ENCODE measurements around the gene BAZ2B. TPM values are rescaled to one million over a fixed set of nuclear protein-coding genes. Genes with fewer than 3 reads are reported as not detected.

BAZ2B gene
- total RNA-seq, 2 donors from 2014 or later = 16.8 to 19.7 TPM

GRCh38 chr2:159456500-159457426, 159.6 kb downstream of the BAZ2B start:
- H3K27me3 Mint-ChIP-seq (ENCODE audit: low read depth) = no peaks in the 10 kb centered on the region
- H3K36me3 Mint-ChIP-seq (ENCODE audit: insufficient read depth in 2 of 2) = no peaks in the 10 kb centered on the region
- peaks cover 21% of the 10 kb centered on the region for H3K4me1 Mint-ChIP-seq (ENCODE audit: low read depth)
- peak overlapping the region in 1 of 2 donors; percentile 37 for H3K4me3 Mint-ChIP-seq
- H3K9me3 Mint-ChIP-seq = no peaks in the 10 kb centered on the region
- no peak for DNase-seq
- H3K27ac Mint-ChIP-seq = no peak overlapping the region
- ATAC-seq (replicated peaks in 1 of 2) = peak in 1 of 2 donors; percentile 25

GRCh38 chr2:159455330-159455918, 160.9 kb downstream of the BAZ2B start:
- Mint-ChIP-seq H3K27ac (no peak overlapping the region), H3K36me3 (ENCODE audit: insufficient read depth in 2 of 2) (no peaks in the 10 kb centered on the region), H3K4me1 (ENCODE audit: low read depth) (peaks cover 21% of the 10 kb centered on the region)

GRCh38 chr2:159454185-159454584, 162.2 kb downstream of the BAZ2B start:
- Mint-ChIP-seq H3K4me1 (ENCODE audit: low read depth) (peaks cover 21% of the 10 kb centered on the region), H3K4me3 (no peak overlapping the region), H3K36me3 (ENCODE audit: insufficient read depth in 2 of 2) (no peaks in the 10 kb centered on the region), H3K9me3 (no peaks in the 10 kb centered on the region), H3K27me3 (ENCODE audit: low read depth) (no peaks in the 10 kb centered on the region), H3K27ac (no peak overlapping the region)
- DNase-seq (no peak), ATAC-seq (replicated peaks in 1 of 2) (no peak)

More at GRCh38 chr2:159455330-159455918, 160.9 kb downstream of the BAZ2B start:
- Mint-ChIP-seq H3K9me3 (no peaks in the 10 kb centered on the region), H3K27me3 (ENCODE audit: low read depth) (no peaks in the 10 kb centered on the region), H3K4me3 (no peak overlapping the region)
- no peak for DNase-seq
- peak in 1 of 2 donors; percentile 47 for ATAC-seq (replicated peaks in 1 of 2)

GRCh38 chr2:159450180-159450579, 166.2 kb downstream of the BAZ2B start:
- Mint-ChIP-seq H3K4me1 (ENCODE audit: low read depth) (peaks cover 6% of the 10 kb centered on the region), H3K27ac (no peak overlapping the region), H3K9me3 (no peaks in the 10 kb centered on the region), H3K36me3 (ENCODE audit: insufficient read depth in 2 of 2) (peaks cover 2 to 5% of the 10 kb centered on the region in 2 donors), H3K4me3 (no peak overlapping the region), H3K27me3 (ENCODE audit: low read depth) (no peaks in the 10 kb centered on the region)
- no peak for DNase-seq
- no peak for ATAC-seq (replicated peaks in 1 of 2)

- ATAC-seq (replicated peaks in 1 of 2) = no peak
- DNase-seq = no peak
- no peaks in the 10 kb centered on the region for H3K27me3 Mint-ChIP-seq (ENCODE audit: low read depth)
- no peaks in the 10 kb centered on the region for H3K9me3 Mint-ChIP-seq
- no peak overlapping the region for H3K4me3 Mint-ChIP-seq
- H3K4me1 Mint-ChIP-seq (ENCODE audit: low read depth) = peaks cover 5% of the 10 kb centered on the region
- H3K36me3 Mint-ChIP-seq (ENCODE audit: insufficient read depth in 2 of 2) = peaks cover 2 to 5% of the 10 kb centered on the region in 2 donors
- H3K27ac Mint-ChIP-seq = no peak overlapping the region
These were observed 166.7 kb downstream of the BAZ2B start for GRCh38 chr2:159449504-159450124.

GRCh38 chr2:159446817-159447216, 169.5 kb downstream of the BAZ2B start:
- Mint-ChIP-seq H3K4me1 (ENCODE audit: low read depth) (peaks cover 5% of the 10 kb centered on the region), H3K4me3 (no peak overlapping the region), H3K9me3 (no peaks in the 10 kb centered on the region), H3K36me3 (ENCODE audit: insufficient read depth in 2 of 2) (peaks cover 2 to 5% of the 10 kb centered on the region in 2 donors), H3K27ac (no peak overlapping the region), H3K27me3 (ENCODE audit: low read depth) (no peaks in the 10 kb centered on the region)
- no peak for DNase-seq
- no peak for ATAC-seq (replicated peaks in 1 of 2)

GRCh38 chr2:159446201-159446600, 170.1 kb downstream of the BAZ2B start:
- peaks cover 5% of the 10 kb centered on the region for H3K4me1 Mint-ChIP-seq (ENCODE audit: low read depth)
- DNase-seq (no peak), ATAC-seq (replicated peaks in 1 of 2) (no peak)
- peaks cover 2 to 5% of the 10 kb centered on the region in 2 donors for H3K36me3 Mint-ChIP-seq (ENCODE audit: insufficient read depth in 2 of 2)
- H3K27ac Mint-ChIP-seq = no peak overlapping the region
- no peaks in the 10 kb centered on the region for H3K9me3 Mint-ChIP-seq
- no peaks in the 10 kb centered on the region for H3K27me3 Mint-ChIP-seq (ENCODE audit: low read depth)
- H3K4me3 Mint-ChIP-seq = no peak overlapping the region

GRCh38 chr2:159445307-159445706, 171.0 kb downstream of the BAZ2B start:
- Mint-ChIP-seq H3K27me3 (ENCODE audit: low read depth) (no peaks in the 10 kb centered on the region), H3K27ac (peak overlapping the region; percentile 79), H3K4me1 (ENCODE audit: low read depth) (peaks cover 5% of the 10 kb centered on the region), H3K36me3 (ENCODE audit: insufficient read depth in 2 of 2) (peaks cover 2 to 7% of the 10 kb centered on the region in 2 donors), H3K4me3 (no peak overlapping the region), H3K9me3 (no peaks in the 10 kb centered on the region)
- DNase-seq = peak; percentile 2 to 12
- ATAC-seq (replicated peaks in 1 of 2) = peak; percentile 76 to 80

- DNase-seq = no peak
- peak overlapping the region; percentile 79 for H3K27ac Mint-ChIP-seq
- peaks cover 2 to 7% of the 10 kb centered on the region in 2 donors for H3K36me3 Mint-ChIP-seq (ENCODE audit: insufficient read depth in 2 of 2)
- no peaks in the 10 kb centered on the region for H3K27me3 Mint-ChIP-seq (ENCODE audit: low read depth)
- no peak for ATAC-seq (replicated peaks in 1 of 2)
- no peaks in the 10 kb centered on the region for H3K9me3 Mint-ChIP-seq
- no peak overlapping the region for H3K4me3 Mint-ChIP-seq
- peaks cover 5% of the 10 kb centered on the region for H3K4me1 Mint-ChIP-seq (ENCODE audit: low read depth)
These were observed 171.6 kb downstream of the BAZ2B start for GRCh38 chr2:159444754-159445153.

- Mint-ChIP-seq H3K4me3 (no peak overlapping the region), H3K4me1 (ENCODE audit: low read depth) (peaks cover 5% of the 10 kb centered on the region), H3K27ac (no peak overlapping the region), H3K9me3 (no peaks in the 10 kb centered on the region), H3K36me3 (ENCODE audit: insufficient read depth in 2 of 2) (peaks cover 2 to 10% of the 10 kb centered on the region in 2 donors), H3K27me3 (ENCODE audit: low read depth) (no peaks in the 10 kb centered on the region)
- DNase-seq (no peak), ATAC-seq (replicated peaks in 1 of 2) (no peak)
These were observed 174.0 kb downstream of the BAZ2B start for GRCh38 chr2:159442159-159442852.

- ATAC-seq (replicated peaks in 1 of 2) = no peak
- Mint-ChIP-seq H3K27me3 (ENCODE audit: low read depth) (no peaks in the 10 kb centered on the region), H3K4me3 (no peak overlapping the region)
These were observed 175.2 kb downstream of the BAZ2B start for GRCh38 chr2:159441182-159441581.

GRCh38 chr2:159439421-159439820, 176.9 kb downstream of the BAZ2B start:
- H3K27ac Mint-ChIP-seq = no peak overlapping the region
- DNase-seq (no peak), ATAC-seq (replicated peaks in 1 of 2) (no peak)
- no peak overlapping the region for H3K4me3 Mint-ChIP-seq
- H3K36me3 Mint-ChIP-seq (ENCODE audit: insufficient read depth in 2 of 2) = peaks cover 0 to 5% of the 10 kb centered on the region in 2 donors
- no peaks in the 10 kb centered on the region for H3K27me3 Mint-ChIP-seq (ENCODE audit: low read depth)
- H3K4me1 Mint-ChIP-seq (ENCODE audit: low read depth) = no peaks in the 10 kb centered on the region
- H3K9me3 Mint-ChIP-seq = no peaks in the 10 kb centered on the region

More at GRCh38 chr2:159441182-159441581, 175.2 kb downstream of the BAZ2B start:
- H3K27ac Mint-ChIP-seq = no peak overlapping the region
- no peaks in the 10 kb centered on the region for H3K9me3 Mint-ChIP-seq
- peaks cover 5% of the 10 kb centered on the region for H3K4me1 Mint-ChIP-seq (ENCODE audit: low read depth)
- H3K36me3 Mint-ChIP-seq (ENCODE audit: insufficient read depth in 2 of 2) = peaks cover 0 to 7% of the 10 kb centered on the region in 2 donors
- DNase-seq = no peak
